Immature natural killer cell (primary cell): ENCODE results near the gene RASEF. TPM values are rescaled to one million over a fixed set of nuclear protein-coding genes. Genes with fewer than 3 reads are reported as not detected.
"Not testable (repeated sequence)": the region's sequence is repeated elsewhere in the genome, so short reads cannot be mapped to it uniquely, and the experiment has no call there.

Source experiments
- DNase-seq, 3 donors: peaks; one replicate each; pipeline ENCODE4 v3.0.0; 2022; ENCODE audit warnings: mixed read lengths in 1 of 3
- H3K27ac Mint-ChIP-seq, 6 donors: one replicate each; pipeline ENCODE4 v1.8.0; 2020; ENCODE audit warnings: mixed read lengths in 6 of 6, mild to moderate bottlenecking in 5 of 6, inconsistent platforms in 4 of 6, moderate library complexity in 3 of 6
- H3K27me3 Mint-ChIP-seq, 3 donors: one replicate each; pipeline ENCODE4 v1.8.0; 2020 to 2021; ENCODE audit warnings: low read depth in 3 of 3, mild to moderate bottlenecking in 3 of 3, mixed read lengths in 3 of 3, moderate library complexity in 3 of 3, inconsistent platforms in 1 of 3
- H3K36me3 Mint-ChIP-seq, 3 donors: one replicate each; pipeline ENCODE4 v1.8.0; 2020; ENCODE audit warnings: mixed read lengths in 3 of 3, inconsistent platforms in 2 of 3, mild to moderate bottlenecking in 2 of 3
- H3K4me1 Mint-ChIP-seq, 2 donors: one replicate each; pipeline ENCODE4 v1.8.0; 2020; ENCODE audit warnings: inconsistent platforms in 2 of 2, mild to moderate bottlenecking in 2 of 2, mixed read lengths in 2 of 2, moderate library complexity in 1 of 2
- H3K4me3 Mint-ChIP-seq, 5 donors: one replicate each; pipeline ENCODE4 v1.8.0; 2020; ENCODE audit warnings: mild to moderate bottlenecking in 5 of 5, mixed read lengths in 5 of 5, inconsistent platforms in 3 of 5, moderate library complexity in 3 of 5
- H3K9me3 Mint-ChIP-seq, 6 donors: one replicate each; pipeline ENCODE4 v1.8.0; 2020; ENCODE audit warnings: mild to moderate bottlenecking in 6 of 6, mixed read lengths in 6 of 6, inconsistent platforms in 4 of 6, moderate library complexity in 3 of 6
- polyA plus RNA-seq, 3 donors: library from polyadenylated mRNA; unstranded; fragments of 300-500 nt; fragmentation: Illumina TruSeq; gene quantifications; one replicate each; pipeline ENCODE4 v1.2.3, GENCODE V29; 2021

The RASEF gene
- not detected for polyA plus RNA-seq

DNA sequence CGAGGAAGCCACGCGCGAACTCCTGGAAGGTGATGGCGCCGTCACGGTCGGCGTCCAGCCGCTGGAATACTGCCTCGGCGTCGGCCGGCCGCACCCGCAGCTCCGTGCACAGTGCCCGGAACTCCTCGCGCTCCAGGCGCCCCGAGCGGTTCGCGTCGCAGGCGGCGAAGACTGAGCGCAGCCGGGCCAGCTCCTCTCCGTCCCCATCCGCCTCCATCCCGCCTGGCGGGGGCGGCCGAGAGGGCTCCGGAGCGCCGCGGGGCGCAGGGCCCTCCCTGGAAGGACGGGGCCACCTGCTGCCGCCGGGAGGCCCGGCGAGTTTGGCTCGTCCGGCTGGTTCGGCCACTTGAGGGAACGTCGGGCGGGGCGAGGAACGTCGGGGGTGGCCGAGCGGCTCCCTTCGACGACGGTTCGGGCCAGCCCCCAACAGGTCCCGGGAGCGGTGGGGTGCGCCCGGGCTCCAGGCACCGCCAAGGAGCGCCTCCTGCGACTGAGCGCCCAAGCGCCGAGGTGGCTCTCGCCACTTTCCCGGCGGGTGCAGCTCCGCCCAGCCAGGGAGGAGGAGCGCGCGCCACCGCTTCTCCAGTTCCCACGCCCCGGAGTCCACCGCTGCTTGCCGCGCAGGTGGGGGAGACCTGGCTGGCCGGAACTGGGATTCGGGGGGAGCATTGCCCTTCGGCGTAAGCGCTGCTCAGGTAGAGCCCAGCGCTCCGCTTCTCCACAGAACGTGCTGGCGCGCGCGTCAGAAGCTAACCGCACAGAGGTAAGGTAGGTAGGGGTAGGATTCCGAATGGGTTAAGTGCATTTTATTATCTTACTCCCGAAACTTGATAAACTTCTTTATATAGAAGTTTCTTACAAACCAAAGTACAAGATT lies at the start of gene RASEF:
Gene RASEF (minus strand): TSS at position 492 of the 877 bp plus-strand sequence. CDS start 275 bp downstream, at position 217.
- Mint-ChIP-seq H3K27me3 (peaks cover 7 to 11% (median 7%) of the 10 kb centered on the region in 3 donors), H3K4me1 (no peaks in the 10 kb centered on the region), H3K36me3 (peaks cover 0 to 6% (median 0%) of the 10 kb centered on the region in 3 donors), H3K27ac (no peak within 1 kb of the TSS), H3K4me3 (no peak within 1 kb of the TSS), H3K9me3 (peaks cover 2 to 30% (median 6%) of the 10 kb centered on the region in 6 donors)
- DNase-seq = no peak

DNA sequence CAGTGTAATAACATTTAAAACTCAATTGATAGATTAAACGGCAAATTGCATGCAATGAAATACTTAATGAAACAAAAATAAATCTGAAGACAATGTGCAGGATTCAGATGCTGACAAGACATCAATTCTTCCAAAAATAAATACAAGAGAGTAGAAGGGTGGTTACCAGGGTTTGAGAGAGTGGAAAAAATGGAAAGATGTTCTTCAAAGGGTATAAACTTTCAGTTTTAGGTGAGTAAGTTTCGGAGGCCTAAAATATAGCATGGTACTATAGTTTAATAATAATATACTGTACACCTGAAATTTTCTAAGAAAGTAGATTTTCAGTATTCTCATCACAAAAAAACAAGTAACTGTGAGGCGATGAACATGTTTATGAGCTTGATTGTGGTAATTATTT lies 48.2 kb upstream of the RASEF start:
- no peaks in the 10 kb centered on the region for H3K4me1 Mint-ChIP-seq
- no peaks in the 10 kb centered on the region for H3K36me3 Mint-ChIP-seq
- H3K27me3 Mint-ChIP-seq = no peaks in the 10 kb centered on the region
- DNase-seq = no peak
- no peak overlapping the region for H3K4me3 Mint-ChIP-seq
- H3K27ac Mint-ChIP-seq = no peak overlapping the region
- H3K9me3 Mint-ChIP-seq = peaks cover 14 to 35% (median 19%) of the 10 kb centered on the region in 6 donors

DNA sequence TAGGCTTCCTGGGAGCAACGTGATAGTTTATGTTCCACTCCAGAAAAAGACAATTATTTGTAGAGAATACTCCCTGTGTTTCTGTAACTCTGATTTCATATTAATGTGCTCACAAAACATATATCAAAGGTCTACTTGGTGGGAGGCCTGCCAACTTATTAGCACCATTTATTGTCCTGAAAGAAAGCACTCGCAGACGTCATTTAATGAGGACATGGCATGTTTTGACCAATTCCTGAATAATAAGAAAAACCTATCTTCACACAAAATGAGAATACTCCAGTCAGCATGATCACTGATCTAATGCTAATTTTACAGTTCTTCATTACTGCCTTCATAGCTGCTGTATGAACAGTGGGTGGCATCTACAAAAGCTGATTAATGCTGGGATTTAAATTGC lies 46.4 kb upstream of the RASEF start:
- peaks cover 9 to 23% (median 12%) of the 10 kb centered on the region in 6 donors for H3K9me3 Mint-ChIP-seq
- H3K4me1 Mint-ChIP-seq = no peaks in the 10 kb centered on the region
- no peaks in the 10 kb centered on the region for H3K27me3 Mint-ChIP-seq
- no peak overlapping the region for H3K27ac Mint-ChIP-seq
- no peak overlapping the region for H3K4me3 Mint-ChIP-seq
- H3K36me3 Mint-ChIP-seq = no peaks in the 10 kb centered on the region
- DNase-seq = no peak

DNA sequence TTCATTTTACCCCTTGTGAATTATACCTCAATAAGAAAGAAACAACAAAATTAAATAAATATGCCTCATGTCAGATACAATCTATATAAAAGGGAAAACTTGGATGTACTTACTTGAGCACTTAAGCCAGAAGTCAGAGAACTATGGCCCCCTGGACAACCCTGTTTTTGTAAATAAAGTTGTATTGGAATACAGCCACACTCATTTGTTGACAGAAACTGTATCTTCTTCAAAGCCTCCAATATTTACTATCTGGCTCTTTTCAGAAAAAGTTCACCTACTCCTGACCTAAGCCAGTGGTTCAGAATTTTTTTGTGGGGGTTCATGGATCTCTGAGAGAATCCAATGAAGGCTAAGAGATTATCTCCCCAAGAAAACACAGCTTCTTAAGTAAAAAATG lies 45.3 kb upstream of the RASEF start:
- no peaks in the 10 kb centered on the region for H3K27me3 Mint-ChIP-seq
- no peak overlapping the region for H3K27ac Mint-ChIP-seq
- H3K4me1 Mint-ChIP-seq = no peaks in the 10 kb centered on the region
- H3K9me3 Mint-ChIP-seq = peaks cover 1 to 12% (median 4%) of the 10 kb centered on the region in 6 donors
- no peaks in the 10 kb centered on the region for H3K36me3 Mint-ChIP-seq
- DNase-seq = no peak
- no peak overlapping the region for H3K4me3 Mint-ChIP-seq

DNA sequence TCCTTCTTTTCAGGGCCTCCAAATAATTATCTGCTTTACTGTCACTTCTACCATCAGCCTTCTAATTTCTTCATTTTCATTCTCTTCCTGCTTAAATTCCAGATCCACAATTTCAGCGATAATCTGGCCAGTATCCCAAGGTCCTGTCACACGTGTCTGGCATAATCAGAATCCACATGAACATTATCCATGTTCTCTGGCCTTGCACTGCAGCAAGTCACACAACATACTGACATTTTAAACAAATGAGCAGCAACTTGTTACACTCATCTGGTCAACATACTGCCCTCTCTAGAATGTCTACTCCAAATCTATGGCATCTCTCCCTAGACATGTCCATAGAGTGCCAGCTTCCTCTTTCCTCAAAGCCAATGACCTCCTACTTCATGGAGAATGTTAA lies 43.8 kb upstream of the RASEF start:
- peaks cover 0 to 11% (median 2%) of the 10 kb centered on the region in 6 donors for H3K9me3 Mint-ChIP-seq
- H3K36me3 Mint-ChIP-seq = no peaks in the 10 kb centered on the region
- no peak for DNase-seq
- no peak overlapping the region for H3K4me3 Mint-ChIP-seq
- peaks cover 0 to 3% (median 1%) of the 10 kb centered on the region in 3 donors for H3K27me3 Mint-ChIP-seq
- H3K4me1 Mint-ChIP-seq = no peaks in the 10 kb centered on the region
- H3K27ac Mint-ChIP-seq = no peak overlapping the region

DNA sequence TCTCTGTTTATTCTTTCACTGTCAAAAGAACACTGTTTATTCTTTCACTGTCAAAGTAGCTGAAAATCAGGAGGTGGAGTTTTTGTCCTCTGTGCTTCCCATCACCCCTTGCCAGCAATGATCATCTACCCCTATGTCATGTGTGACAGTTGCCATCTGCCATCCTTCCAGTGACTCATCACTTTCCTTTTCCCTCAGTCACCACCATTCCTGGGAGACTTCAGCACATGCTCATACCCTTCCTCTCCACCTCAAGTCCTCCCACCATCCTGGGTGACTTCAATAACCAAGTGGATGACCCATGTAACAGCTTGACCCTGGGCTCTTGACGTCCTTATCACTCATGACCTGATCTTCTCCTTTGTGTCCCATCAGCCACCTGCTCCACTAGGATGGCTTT lies 43.3 kb upstream of the RASEF start:
- Mint-ChIP-seq H3K27ac (no peak overlapping the region), H3K4me3 (no peak overlapping the region), H3K4me1 (no peaks in the 10 kb centered on the region), H3K27me3 (peaks cover 0 to 3% (median 1%) of the 10 kb centered on the region in 3 donors), H3K9me3 (peaks cover 0 to 11% (median 2%) of the 10 kb centered on the region in 6 donors), H3K36me3 (no peaks in the 10 kb centered on the region)
- DNase-seq = no peak

DNA sequence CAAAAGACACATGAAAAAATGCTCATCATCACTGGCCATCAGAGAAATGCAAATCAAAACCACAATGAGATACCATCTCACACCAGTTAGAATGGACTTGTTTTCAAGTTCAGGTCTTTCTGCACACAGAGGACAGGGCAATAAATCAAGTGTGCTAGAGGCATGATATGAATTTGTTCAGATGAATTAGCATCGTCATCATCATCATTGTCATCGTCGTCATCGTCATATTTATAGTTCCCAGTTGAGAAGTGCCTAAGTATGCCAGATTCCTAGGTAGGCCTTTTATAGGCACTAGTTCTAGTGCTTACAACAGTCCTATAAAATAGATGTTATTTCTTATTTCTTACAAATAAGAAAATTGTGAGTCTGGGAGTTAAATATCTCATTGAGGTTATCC lies 34.7 kb upstream of the RASEF start:
- no peak for DNase-seq
- Mint-ChIP-seq H3K36me3 (peaks cover 0 to 2% (median 0%) of the 10 kb centered on the region in 3 donors), H3K4me3 (no peak overlapping the region), H3K9me3 (peaks cover 0 to 12% (median 3%) of the 10 kb centered on the region in 6 donors), H3K27me3 (peaks cover 0 to 3% (median 3%) of the 10 kb centered on the region in 3 donors), H3K27ac (no peak overlapping the region), H3K4me1 (no peaks in the 10 kb centered on the region)

GRCh38 chr9:83093311-83093710 lies 30.4 kb upstream of the RASEF start:
- H3K27me3 Mint-ChIP-seq, H3K4me3 Mint-ChIP-seq, H3K36me3 Mint-ChIP-seq, DNase-seq, H3K27ac Mint-ChIP-seq, H3K4me1 Mint-ChIP-seq: not testable (repeated sequence)
- peaks cover 0 to 12% (median 4%) of the 10 kb centered on the region in 6 donors for H3K9me3 Mint-ChIP-seq

DNA sequence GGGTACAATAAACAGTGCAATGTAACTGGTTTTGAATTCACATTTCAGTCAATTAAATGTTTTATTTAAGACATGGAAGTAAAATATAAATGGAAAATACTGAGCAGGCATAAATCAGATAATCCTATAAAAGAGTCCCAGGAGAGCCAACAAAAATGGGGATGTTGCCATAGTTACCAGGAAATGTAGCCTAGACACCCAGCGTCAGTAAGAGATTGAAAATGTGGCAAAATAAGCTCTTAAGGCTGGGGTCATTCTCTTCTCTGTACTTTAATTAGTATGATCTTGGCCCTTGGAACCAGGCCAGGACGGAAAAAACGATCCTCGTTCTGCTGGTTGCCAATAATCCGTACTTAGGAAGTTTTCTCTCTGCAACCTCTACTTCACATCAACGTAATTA lies 18.9 kb upstream of the RASEF start:
- no peak for DNase-seq
- Mint-ChIP-seq H3K27ac (no peak overlapping the region), H3K27me3 (peaks cover 0 to 1% (median 0%) of the 10 kb centered on the region in 3 donors), H3K9me3 (peaks cover 0 to 12% (median 1%) of the 10 kb centered on the region in 6 donors), H3K4me3 (no peak overlapping the region), H3K4me1 (no peaks in the 10 kb centered on the region), H3K36me3 (no peaks in the 10 kb centered on the region)

GRCh38 chr9:83081010-83081409 lies 18.1 kb upstream of the RASEF start:
- H3K9me3 Mint-ChIP-seq = peaks cover 0 to 12% (median 1%) of the 10 kb centered on the region in 6 donors
- no peak overlapping the region for H3K27ac Mint-ChIP-seq
- peaks cover 0 to 1% (median 0%) of the 10 kb centered on the region in 3 donors for H3K27me3 Mint-ChIP-seq
- H3K4me1 Mint-ChIP-seq = no peaks in the 10 kb centered on the region
- no peak overlapping the region for H3K4me3 Mint-ChIP-seq
- no peak for DNase-seq
- no peaks in the 10 kb centered on the region for H3K36me3 Mint-ChIP-seq

DNA sequence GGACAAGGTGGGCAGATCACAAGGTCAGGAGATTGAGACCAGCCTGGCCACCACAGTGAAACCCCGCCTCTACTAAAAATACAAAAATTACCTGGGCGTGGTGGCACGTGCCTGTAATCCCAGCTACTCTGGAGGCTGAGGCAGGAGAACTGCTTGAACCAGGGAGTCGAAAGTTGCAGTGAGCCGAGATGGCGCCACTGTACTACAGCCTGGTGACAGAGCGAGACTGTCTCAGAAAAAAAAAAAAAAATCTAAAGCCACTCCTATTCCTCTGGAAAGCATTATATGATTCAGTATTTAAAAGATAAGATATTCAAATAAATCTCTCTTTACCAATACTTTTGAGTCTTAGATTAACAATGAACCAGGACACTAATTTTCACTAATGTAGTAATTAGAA lies 13.0 kb upstream of the RASEF start:
- not testable (repeated sequence) for H3K27ac Mint-ChIP-seq, H3K36me3 Mint-ChIP-seq, H3K4me3 Mint-ChIP-seq, H3K4me1 Mint-ChIP-seq, DNase-seq, H3K27me3 Mint-ChIP-seq
- peaks cover 0 to 13% (median 5%) of the 10 kb centered on the region in 6 donors for H3K9me3 Mint-ChIP-seq

GRCh38 chr9:83072498-83072897 lies 9.6 kb upstream of the RASEF start:
- not testable (repeated sequence) for DNase-seq, H3K27me3 Mint-ChIP-seq, H3K4me1 Mint-ChIP-seq, H3K36me3 Mint-ChIP-seq, H3K4me3 Mint-ChIP-seq, H3K27ac Mint-ChIP-seq
- peaks cover 0 to 11% (median 2%) of the 10 kb centered on the region in 6 donors for H3K9me3 Mint-ChIP-seq

DNA sequence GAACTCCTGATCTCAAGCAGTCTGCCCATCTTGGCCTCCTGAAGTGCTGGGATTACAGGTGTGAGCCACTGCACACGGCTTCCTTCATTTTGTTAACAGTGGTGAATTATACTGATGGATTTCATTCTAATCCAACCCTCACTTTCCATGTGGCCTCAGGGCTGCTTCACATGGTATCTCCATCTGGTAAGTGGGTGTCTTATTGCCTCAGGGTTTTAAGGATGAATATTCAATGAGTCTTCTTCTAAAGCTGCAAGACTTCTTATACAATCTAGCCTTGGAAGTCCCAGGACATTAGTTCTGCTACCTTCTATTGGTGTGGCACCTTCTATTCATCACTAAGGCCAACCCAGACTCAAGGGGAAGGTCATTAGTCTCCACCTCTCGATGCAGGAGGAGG lies 8.7 kb upstream of the RASEF start:
- Mint-ChIP-seq H3K4me3 (no peak overlapping the region), H3K9me3 (peaks cover 2 to 9% (median 2%) of the 10 kb centered on the region in 6 donors), H3K4me1 (no peaks in the 10 kb centered on the region), H3K27ac (no peak overlapping the region), H3K36me3 (no peaks in the 10 kb centered on the region), H3K27me3 (peaks cover 0 to 6% (median 0%) of the 10 kb centered on the region in 3 donors)
- no peak for DNase-seq

- H3K4me3 Mint-ChIP-seq = no peak overlapping the region
- H3K9me3 Mint-ChIP-seq = peaks cover 2 to 9% (median 2%) of the 10 kb centered on the region in 6 donors
- H3K27me3 Mint-ChIP-seq = peaks cover 0 to 6% (median 0%) of the 10 kb centered on the region in 3 donors
- DNase-seq = no peak
- H3K36me3 Mint-ChIP-seq = no peaks in the 10 kb centered on the region
- H3K27ac Mint-ChIP-seq = no peak overlapping the region
- no peaks in the 10 kb centered on the region for H3K4me1 Mint-ChIP-seq
Measured at GRCh38 chr9:83070261-83070660, 7.3 kb upstream of the RASEF start.
